A549 (cell line): ENCODE measurements around the gene LCN6.

Source experiments
- BCL3 ChIP-seq: fragments of >200 bp; sonication (Bioruptor Twin); formaldehyde crosslinking; IDR thresholded peaks from 3 replicates; pipeline ENCODE4 v1.6.1; 2016
- CTCF ChIP-seq: fragments of >200 bp; sonication (Bioruptor Twin); formaldehyde crosslinking; IDR thresholded peaks from 3 replicates; pipeline ENCODE4 v1.5.1; 2016
- EP300 ChIP-seq, 2 experiments: fragments of >200 bp; sonication (Bioruptor Twin); formaldehyde crosslinking; IDR thresholded peaks; 2 replicates in 1 of 2; 3 replicates in 1 of 2; pipeline ENCODE4 v1.6.1; 2016 to 2017
- GATA3 ChIP-seq: IDR thresholded peaks from 2 replicates; pipeline ENCODE4 v1.6.1; 2012; ENCODE audit warnings: borderline replicate concordance
- JUN ChIP-seq, 2 experiments: fragments of >200 bp; sonication (Bioruptor Twin); formaldehyde crosslinking; IDR thresholded peaks; 2 replicates in 1 of 2; 3 replicates in 1 of 2; pipeline ENCODE4 v1.6.1; 2016 to 2017
- MAZ ChIP-seq: fragments of 150-350 bp; IDR thresholded peaks from 2 replicates; pipeline ENCODE4 v1.6.1; 2014; ENCODE audit warnings: antibody characterized with exemption, low read depth, low read length, borderline replicate concordance
- MYC ChIP-seq: IDR thresholded peaks from 2 replicates; pipeline ENCODE4 v1.6.1; 2012; ENCODE audit warnings: mild to moderate bottlenecking, inconsistent platforms, low read length, improper control_type of control experiment, borderline replicate concordance
- POLR2A ChIP-seq: IDR thresholded peaks from 2 replicates; pipeline ENCODE4 v1.6.1; 2012; ENCODE audit warnings: mild to moderate bottlenecking, low read length
- POLR2AphosphoS2 ChIP-seq: conservative IDR thresholded peaks from 2 replicates; pipeline ENCODE4 v1.6.1; 2012; ENCODE audit warnings: low read length, improper control_type of control experiment, inconsistent platforms
- RCOR1 ChIP-seq: fragments of 150-350 bp; IDR thresholded peaks from 2 replicates; pipeline ENCODE4 v1.6.1; 2014; ENCODE audit warnings: antibody characterized with exemption, low read length, low read depth
- SMC3 ChIP-seq: fragments of >200 bp; sonication (Bioruptor Twin); formaldehyde crosslinking; IDR thresholded peaks from 3 replicates; pipeline ENCODE4 v1.6.1; 2018; ENCODE audit warnings: inconsistent platforms
- TF ChIP-seq, protein P1 (sequence below): IDR thresholded peaks from 2 replicates; pipeline ENCODE4 v1.6.1; 2012
- TF ChIP-seq, protein P2 (sequence below): IDR thresholded peaks from 2 replicates; pipeline ENCODE4 v1.6.1; 2012
- TF ChIP-seq, protein P3 (sequence below): fragments of 150-350 bp; IDR thresholded peaks from 2 replicates; pipeline ENCODE4 v1.6.1; 2014; ENCODE audit warnings: low read depth, mild to moderate bottlenecking, low read length

DNA sequence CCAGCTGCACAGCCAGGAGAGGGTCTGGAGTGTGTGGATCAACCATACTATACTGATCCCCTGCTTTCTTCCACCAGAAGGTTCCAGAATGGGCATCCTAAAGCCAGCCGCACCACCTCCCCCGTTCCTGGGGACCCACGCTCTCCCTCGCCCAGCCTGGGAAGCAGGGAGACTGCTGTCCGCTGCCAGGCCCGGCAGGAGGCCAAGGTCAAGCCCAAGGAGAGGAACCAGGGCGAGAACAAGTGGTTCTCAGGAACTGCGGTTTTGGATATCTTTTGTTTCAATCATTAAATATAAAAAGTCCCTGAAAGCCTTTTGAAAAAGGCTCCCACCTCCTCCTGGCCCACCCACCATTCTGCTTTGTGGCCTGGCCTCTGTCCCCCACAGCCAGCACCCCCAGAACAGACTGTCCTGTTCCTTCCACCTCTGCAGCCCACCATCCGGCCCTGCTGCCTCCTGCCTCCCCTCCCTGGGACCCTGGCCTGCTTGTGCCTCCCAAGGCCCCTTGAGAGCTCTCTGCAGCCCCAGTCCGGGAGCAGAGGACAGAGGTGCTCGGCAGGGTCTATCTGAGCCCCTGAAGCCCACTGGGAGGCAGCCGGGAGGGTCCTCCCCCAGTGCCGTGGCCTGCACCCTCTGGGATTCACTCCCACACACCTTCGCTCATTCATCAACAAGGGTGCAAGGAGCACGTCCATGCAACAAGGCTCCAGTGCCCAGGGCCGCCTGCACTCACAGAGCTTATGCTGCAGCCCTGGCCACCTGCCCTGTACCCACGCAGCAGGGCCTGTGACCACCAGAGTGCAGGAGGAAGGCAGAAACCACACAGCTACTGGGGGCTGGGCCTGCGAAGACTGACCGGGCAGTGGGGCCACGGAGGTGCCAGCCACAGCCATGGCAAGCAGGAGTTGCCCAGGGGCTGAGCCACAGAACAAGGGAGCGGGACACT lies 614 bp upstream of the LCN6 start:
- no peak for TF ChIP-seq CTCF
- TF ChIP-seq JUN (IDR thresholded peaks at IDR 0.05) = no peak
- TF ChIP-seq POLR2A = no peak
- no peak for TF ChIP-seq GATA3
- no peak for TF ChIP-seq RCOR1
- TF ChIP-seq BCL3 = no peak
- TF ChIP-seq MAZ = no peak
- TF ChIP-seq, protein P1, sequence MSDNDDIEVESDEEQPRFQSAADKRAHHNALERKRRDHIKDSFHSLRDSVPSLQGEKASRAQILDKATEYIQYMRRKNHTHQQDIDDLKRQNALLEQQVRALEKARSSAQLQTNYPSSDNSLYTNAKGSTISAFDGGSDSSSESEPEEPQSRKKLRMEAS = no peak
- TF ChIP-seq POLR2AphosphoS2 = no peak
- no peak for TF ChIP-seq EP300 (IDR thresholded peaks at IDR 0.05)
- TF ChIP-seq, protein P2, sequence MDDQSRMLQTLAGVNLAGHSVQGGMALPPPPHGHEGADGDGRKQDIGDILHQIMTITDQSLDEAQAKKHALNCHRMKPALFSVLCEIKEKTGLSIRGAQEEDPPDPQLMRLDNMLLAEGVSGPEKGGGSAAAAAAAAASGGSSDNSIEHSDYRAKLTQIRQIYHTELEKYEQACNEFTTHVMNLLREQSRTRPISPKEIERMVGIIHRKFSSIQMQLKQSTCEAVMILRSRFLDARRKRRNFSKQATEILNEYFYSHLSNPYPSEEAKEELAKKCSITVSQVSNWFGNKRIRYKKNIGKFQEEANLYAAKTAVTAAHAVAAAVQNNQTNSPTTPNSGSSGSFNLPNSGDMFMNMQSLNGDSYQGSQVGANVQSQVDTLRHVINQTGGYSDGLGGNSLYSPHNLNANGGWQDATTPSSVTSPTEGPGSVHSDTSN = no peak
- TF ChIP-seq, protein P3, sequence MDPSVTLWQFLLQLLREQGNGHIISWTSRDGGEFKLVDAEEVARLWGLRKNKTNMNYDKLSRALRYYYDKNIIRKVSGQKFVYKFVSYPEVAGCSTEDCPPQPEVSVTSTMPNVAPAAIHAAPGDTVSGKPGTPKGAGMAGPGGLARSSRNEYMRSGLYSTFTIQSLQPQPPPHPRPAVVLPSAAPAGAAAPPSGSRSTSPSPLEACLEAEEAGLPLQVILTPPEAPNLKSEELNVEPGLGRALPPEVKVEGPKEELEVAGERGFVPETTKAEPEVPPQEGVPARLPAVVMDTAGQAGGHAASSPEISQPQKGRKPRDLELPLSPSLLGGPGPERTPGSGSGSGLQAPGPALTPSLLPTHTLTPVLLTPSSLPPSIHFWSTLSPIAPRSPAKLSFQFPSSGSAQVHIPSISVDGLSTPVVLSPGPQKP = no peak
- TF ChIP-seq MYC = no peak
- no peak for TF ChIP-seq SMC3
